OCI-LY7 (cell line): ENCODE measurements around the gene GRID2IP. TPM values are rescaled to one million over a fixed set of nuclear protein-coding genes. Genes with fewer than 3 reads are reported as not detected.

ENCODE experiments used
- BruUV-seq: library from RNA; stranded (reverse); fragments of 400-500 nt; replicated peaks from 2 replicates; lab custom pipeline; 2021; lab: Mats Ljungman, UMichigan
- CTCF ChIA-PET: fragments of 300-600 bp; sonication (Branson Sonifier 250); formaldehyde crosslinking; loops from one replicate; lab custom pipeline; 2022; ENCODE audit warnings: antibody characterized with exemption; ENCODE audit not compliant: unreplicated experiment; lab: Charles Lee
- POLR2A ChIA-PET: fragments of 300-600 bp; sonication (Branson Sonifier 250); formaldehyde crosslinking; loops from one replicate; lab custom pipeline; 2022; ENCODE audit warnings: antibody characterized with exemption; lab: Charles Lee
- DNase-seq: peaks from one replicate; pipeline ENCODE4 v3.0.0-alpha.2; 2015; ENCODE audit warnings: low spot score
- H2AFZ ChIP-seq: fragments of 200-600 bp; sonication (generic), shearing (Covaris generic); 2 replicates; pipeline ENCODE4 v1.6.1; 2014; ENCODE audit warnings: mild to moderate bottlenecking, antibody characterized with exemption, low read length, moderate library complexity
- H3K27ac ChIP-seq: fragments of 200-600 bp; sonication (generic); 2 replicates; pipeline ENCODE4 v1.5.1; 2014; ENCODE audit warnings: mixed run types, low read depth, mild to moderate bottlenecking, moderate library complexity, low read length, inconsistent platforms; ENCODE audit not compliant: poor library complexity, severe bottlenecking
- H3K36me3 ChIP-seq: fragments of 200-600 bp; sonication (generic); 2 replicates; pipeline ENCODE4 v1.6.1; 2014; ENCODE audit warnings: mild to moderate bottlenecking, antibody characterized with exemption, low read length, moderate library complexity, mixed read lengths; ENCODE audit not compliant: insufficient read depth
- H3K4me1 ChIP-seq: fragments of 200-600 bp; sonication (generic); 2 replicates; pipeline ENCODE4 v1.5.1; 2014; ENCODE audit warnings: mild to moderate bottlenecking, low read length; ENCODE audit not compliant: insufficient read depth, poor library complexity, severe bottlenecking
- H3K4me2 ChIP-seq: fragments of 200-600 bp; sonication (generic); 2 replicates; pipeline ENCODE4 v1.6.1; 2014; ENCODE audit warnings: mild to moderate bottlenecking, low read length
- H3K4me3 ChIP-seq: fragments of 200-600 bp; sonication (generic); 2 replicates; pipeline ENCODE4 v1.5.1; 2014; ENCODE audit warnings: mild to moderate bottlenecking, low read depth, low read length; ENCODE audit not compliant: poor library complexity, severe bottlenecking
- H3K79me2 ChIP-seq: fragments of 200-600 bp; sonication (generic); 2 replicates; pipeline ENCODE4 v1.6.1; 2016; ENCODE audit warnings: low read depth, mild to moderate bottlenecking, low read length, moderate library complexity, mixed read lengths; ENCODE audit not compliant: insufficient read depth
- H3K9me2 ChIP-seq: fragments of 200-600 bp; sonication (generic); 2 replicates; pipeline ENCODE4 v1.6.1; 2016; ENCODE audit warnings: mild to moderate bottlenecking, low read length, mixed read lengths; ENCODE audit not compliant: insufficient read depth
- H3K9me3 ChIP-seq: fragments of 200-600 bp; sonication (generic); 2 replicates; pipeline ENCODE4 v1.6.1; 2014; ENCODE audit warnings: mild to moderate bottlenecking, mixed run types, low read length, mixed read lengths
- H4K20me1 ChIP-seq: fragments of 200-600 bp; sonication (generic); 2 replicates; pipeline ENCODE4 v1.6.1; 2014; ENCODE audit warnings: mild to moderate bottlenecking, antibody characterized with exemption, low read length, moderate library complexity, mixed read lengths; ENCODE audit not compliant: insufficient read depth
- EZH2phosphoT487 ChIP-seq: fragments of 200-600 bp; sonication (generic); IDR thresholded peaks from 2 replicates; pipeline ENCODE4 v1.6.1; 2018; ENCODE audit warnings: low read depth, borderline replicate concordance, mild to moderate bottlenecking, mixed run types, antibody characterized with exemption, low read length, moderate library complexity, mixed read lengths
- intact Hi-C: fragments of 100-400 bp; cut with micrococcal nuclease; formaldehyde crosslinking; loops from one replicate; pipeline ENCODE4 v1.10.0; 2022; ENCODE audit not compliant: unreplicated experiment
- total RNA-seq, 2 experiments: library from RNA; depleted of rRNA in 1 of 2; stranded (reverse); fragments of >200 nt in 1 of 2; shearing (Covaris generic) in 1 of 2; gene quantifications; 2 replicates each; pipeline ENCODE4 v1.2.3, GENCODE V29; 2014 to 2022
- TF ChIP-seq, protein P1 (sequence below): fragments of 200-600 bp; sonication (generic); conservative IDR thresholded peaks from 2 replicates; pipeline ENCODE4 v1.5.1; 2014; ENCODE audit warnings: mild to moderate bottlenecking, antibody characterized with exemption, low read length, moderate library complexity, mixed read lengths

Gene GRID2IP
- total RNA-seq, 2 experiments from 2014 or later, result 0.16 to 0.32 TPM

DNA sequence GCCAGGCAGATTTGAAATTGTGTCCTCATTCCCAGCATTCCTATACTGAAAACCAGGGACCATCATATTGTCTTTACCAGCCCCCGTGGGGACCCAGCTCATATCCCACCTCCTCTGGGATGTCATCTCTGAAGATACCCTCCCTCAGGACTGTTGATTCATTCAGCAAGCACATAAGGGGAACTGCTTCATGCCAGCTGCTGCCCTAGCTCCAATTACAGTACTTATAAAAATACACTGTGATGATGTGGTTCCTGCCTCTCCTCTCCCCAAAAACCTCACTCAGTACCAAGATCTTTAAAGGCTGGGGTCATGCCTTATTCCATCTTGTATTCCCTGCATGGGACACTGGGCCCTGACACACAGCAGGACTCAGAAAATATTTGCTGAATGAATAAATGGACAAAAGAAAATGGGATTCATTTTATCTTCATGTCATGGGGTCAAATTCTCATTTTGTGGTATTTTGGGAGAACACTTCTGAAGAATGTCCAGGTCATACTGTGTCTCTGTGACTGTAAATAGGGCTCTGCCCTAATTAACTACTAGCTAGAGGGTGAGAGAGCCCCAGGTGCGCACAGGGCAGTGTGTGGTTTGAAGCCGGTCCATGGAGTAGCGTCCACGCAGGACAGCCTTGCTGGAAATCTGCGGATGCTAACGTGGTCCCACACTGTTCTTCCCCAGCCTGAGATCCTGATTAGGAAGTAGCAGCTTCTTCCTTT is 74.5 kb downstream of the GRID2IP start:
- Histone ChIP-seq H3K4me2 (no peak overlapping the region), H3K36me3 (peaks cover 90% of the 10 kb centered on the region), H4K20me1 (peaks cover 29% of the 10 kb centered on the region), H3K4me3 (no peak overlapping the region), H3K9me3 (no peaks in the 10 kb centered on the region), H3K9me2 (no peaks in the 10 kb centered on the region), H3K4me1 (peaks cover 37% of the 10 kb centered on the region), H3K27ac (no peak overlapping the region), H2AFZ (no peak overlapping the region), H3K79me2 (peaks cover 84% of the 10 kb centered on the region)
- intact Hi-C loops, result no loop called here
- no TSS peak for BruUV-seq
- no peak for TF ChIP-seq EZH2phosphoT487
- TF ChIP-seq, protein P1, sequence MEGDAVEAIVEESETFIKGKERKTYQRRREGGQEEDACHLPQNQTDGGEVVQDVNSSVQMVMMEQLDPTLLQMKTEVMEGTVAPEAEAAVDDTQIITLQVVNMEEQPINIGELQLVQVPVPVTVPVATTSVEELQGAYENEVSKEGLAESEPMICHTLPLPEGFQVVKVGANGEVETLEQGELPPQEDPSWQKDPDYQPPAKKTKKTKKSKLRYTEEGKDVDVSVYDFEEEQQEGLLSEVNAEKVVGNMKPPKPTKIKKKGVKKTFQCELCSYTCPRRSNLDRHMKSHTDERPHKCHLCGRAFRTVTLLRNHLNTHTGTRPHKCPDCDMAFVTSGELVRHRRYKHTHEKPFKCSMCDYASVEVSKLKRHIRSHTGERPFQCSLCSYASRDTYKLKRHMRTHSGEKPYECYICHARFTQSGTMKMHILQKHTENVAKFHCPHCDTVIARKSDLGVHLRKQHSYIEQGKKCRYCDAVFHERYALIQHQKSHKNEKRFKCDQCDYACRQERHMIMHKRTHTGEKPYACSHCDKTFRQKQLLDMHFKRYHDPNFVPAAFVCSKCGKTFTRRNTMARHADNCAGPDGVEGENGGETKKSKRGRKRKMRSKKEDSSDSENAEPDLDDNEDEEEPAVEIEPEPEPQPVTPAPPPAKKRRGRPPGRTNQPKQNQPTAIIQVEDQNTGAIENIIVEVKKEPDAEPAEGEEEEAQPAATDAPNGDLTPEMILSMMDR, result no peak
- DNase-seq, result peak; percentile 14
- POLR2A ChIA-PET, result interaction anchor here (0.7 to 1.8 kb wide), 5 partner anchors 10 to 73 kb away, joined by 3 to 7 read pairs (median 4); partner anchors contain the start of gene DAGLB
- CTCF ChIA-PET, result no interaction called here

DNA sequence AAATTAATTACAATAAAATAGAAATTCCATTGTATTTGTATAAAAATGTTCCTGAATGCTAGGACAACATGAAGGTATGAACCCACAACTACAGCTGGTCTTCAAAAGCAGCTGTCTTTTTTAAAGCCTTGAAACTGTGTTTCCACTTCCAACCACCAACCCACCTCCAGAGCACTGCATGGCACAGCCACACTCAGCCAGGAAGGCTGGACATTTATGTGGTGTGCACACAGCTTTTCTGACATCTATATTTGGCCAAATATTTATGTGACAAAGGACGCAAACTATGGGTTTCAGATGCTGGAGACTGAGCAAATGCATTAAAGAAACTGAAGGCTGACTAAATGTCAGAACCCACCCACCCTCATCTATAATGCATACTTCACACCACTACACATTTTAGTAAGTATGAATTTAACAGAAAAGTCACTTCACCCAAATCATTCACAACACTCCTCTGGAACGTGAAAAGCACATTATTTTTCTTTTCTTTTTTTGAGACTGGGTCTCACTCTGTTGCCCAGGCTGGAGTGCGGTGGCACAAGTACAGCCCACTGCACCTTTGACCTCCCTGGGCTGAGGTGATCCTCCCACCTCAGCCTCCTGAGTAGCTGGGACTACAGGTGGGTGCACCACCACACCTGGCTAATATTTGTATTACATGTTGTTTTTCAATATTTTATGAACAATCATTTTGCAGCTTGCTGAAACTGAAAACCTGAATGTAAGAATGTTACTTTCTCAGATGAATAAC is 75.7 kb downstream of the GRID2IP start:
- Histone ChIP-seq H4K20me1 (peaks cover 29% of the 10 kb centered on the region), H3K4me1 (peaks cover 37% of the 10 kb centered on the region), H3K27ac (no peak overlapping the region), H3K9me2 (no peaks in the 10 kb centered on the region), H3K4me2 (no peak overlapping the region), H3K4me3 (no peak overlapping the region), H3K79me2 (peaks cover 73% of the 10 kb centered on the region), H3K9me3 (no peaks in the 10 kb centered on the region), H3K36me3 (peaks cover 89% of the 10 kb centered on the region), H2AFZ (no peak overlapping the region)
- no TSS peak for BruUV-seq
- CTCF ChIA-PET, result no interaction called here
- intact Hi-C loops, result no loop called here
- POLR2A ChIA-PET, result interaction anchor here (1.4 to 1.8 kb wide), 2 partner anchors 9 to 28 kb away, joined by 6 to 7 read pairs; partner anchors contain the start of gene DAGLB
- TF ChIP-seq EZH2phosphoT487, result no peak
- TF ChIP-seq, protein P1, result no peak
- no peak for DNase-seq
